GM21423 (cell line): ENCODE measurements around the gene OXSM.

Experiments used
- ATAC-seq: cut with Tn5 transposase; IDR thresholded peaks from one replicate; pipeline ENCODE4 v1.9.1; 2021; ENCODE audit warnings: mild to moderate bottlenecking, moderate library complexity; ENCODE audit not compliant: unreplicated experiment

Gene OXSM

DNA sequence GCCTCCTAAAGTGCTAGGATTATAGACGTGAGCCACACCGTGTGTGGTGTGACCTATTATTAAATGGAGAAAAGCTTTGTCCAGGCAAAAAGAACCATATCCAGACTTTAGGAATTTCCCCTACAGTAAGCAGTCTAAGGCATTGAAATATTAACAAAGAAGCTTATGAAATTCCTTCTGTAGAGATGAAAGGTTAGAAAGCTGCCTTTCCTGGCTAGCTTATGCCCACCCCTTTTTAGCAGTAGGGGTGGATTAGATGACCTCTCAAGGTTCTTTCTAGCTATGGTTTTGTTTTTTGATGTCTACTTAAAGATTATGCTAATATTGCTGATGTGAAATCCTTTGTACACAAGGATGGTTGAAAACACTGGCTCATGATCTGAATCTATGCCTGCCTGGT lies 13.9 kb downstream of the OXSM start:
- ATAC-seq, result no peak

GRCh38 chr3:25804676-25805075 lies 14.8 kb downstream of the OXSM start:
- no peak for ATAC-seq

GRCh38 chr3:25812644-25813043 lies 22.8 kb downstream of the OXSM start:
- ATAC-seq, result no peak

DNA sequence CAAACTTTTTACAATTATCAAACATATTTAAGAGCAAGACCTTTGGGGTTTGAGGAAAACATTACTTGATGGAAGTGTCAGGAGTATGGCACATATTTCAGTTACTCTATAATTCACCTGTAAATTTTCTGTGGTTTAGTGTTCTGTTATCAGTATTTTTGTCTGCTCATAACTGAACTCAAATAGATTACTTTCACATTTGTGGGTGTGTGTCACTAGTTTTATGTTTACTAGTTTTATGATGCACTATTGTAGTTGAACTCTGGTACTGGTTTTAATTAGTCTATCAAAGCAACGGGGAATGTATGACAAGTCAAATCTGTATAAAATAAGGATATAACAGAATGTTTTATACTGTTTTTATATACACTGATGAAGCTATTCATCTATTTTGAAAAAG lies 27.2 kb downstream of the OXSM start:
- no peak for ATAC-seq

- ATAC-seq, result no peak
Observed at GRCh38 chr3:25817638-25818037, 27.7 kb downstream of the OXSM start.

DNA sequence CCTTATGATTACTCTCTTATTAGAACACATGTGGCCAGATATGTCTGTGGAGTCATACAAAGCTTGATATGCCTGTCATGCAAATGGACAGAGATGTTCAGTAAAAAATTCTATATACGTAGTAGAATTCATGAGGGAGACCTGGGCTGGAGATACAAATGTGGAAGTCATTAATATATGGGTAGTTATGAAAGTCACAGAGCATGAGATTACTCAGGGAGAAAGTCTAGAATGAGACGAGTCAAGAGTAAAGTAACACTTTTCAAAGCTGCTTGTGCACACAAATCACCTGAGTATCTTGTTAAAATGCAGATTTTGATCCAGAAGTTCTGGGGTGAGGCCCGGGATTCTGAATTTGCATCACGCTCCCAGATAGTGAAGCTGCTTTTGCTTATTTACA lies 28.4 kb downstream of the OXSM start:
- ATAC-seq, result no peak

GRCh38 chr3:25820366-25820765 lies 30.5 kb downstream of the OXSM start:
- peak; percentile 37 for ATAC-seq

- no peak for ATAC-seq
Observed at GRCh38 chr3:25820816-25821486, 31.1 kb downstream of the OXSM start.

- no peak for ATAC-seq
Observed at GRCh38 chr3:25821746-25822573, 32.1 kb downstream of the OXSM start.

GRCh38 chr3:25823314-25823713 lies 33.4 kb downstream of the OXSM start:
- no peak for ATAC-seq

DNA sequence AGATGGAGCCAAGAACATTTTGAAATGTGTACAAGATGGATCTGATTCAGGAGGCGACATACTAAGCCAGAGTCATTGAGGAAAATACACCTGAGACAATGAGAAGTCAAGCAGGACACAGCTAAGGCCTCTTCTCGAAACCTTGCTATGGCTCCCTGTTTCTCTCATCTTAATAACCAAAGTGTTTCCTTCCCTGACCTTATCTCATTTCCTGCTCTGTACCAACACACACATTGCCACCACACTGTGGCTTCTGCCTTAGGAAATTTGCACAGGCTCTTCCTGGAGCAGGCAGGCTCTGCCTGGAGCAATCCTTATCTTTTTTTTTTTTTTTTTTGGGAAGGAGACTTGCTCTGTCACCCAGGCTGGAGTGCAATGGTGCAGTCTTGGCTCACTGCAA lies 36.6 kb downstream of the OXSM start:
- no peak for ATAC-seq

- no peak for ATAC-seq
Observed at GRCh38 chr3:25830373-25831280, 40.7 kb downstream of the OXSM start.

GRCh38 chr3:25831578-25831977 lies 41.7 kb downstream of the OXSM start:
- no peak for ATAC-seq

DNA sequence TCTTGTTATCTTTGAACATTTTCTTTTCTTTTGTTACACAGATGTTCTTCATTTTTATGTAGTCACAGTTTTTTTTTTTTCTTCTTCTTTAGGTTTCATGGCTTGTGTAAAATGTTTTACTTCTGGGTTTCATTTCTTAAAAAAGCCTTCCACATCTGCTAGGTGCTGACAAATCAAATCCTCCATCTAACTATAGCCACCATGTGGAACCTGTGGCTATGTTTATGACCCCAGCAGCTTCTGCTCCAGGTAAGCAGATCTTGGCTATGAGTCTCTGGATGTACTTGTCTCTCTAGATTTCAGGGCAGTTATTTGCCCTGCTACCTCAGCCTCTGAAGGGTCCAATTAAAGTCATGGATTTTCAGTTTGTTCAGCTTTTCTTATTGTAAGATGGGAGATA lies 44.5 kb downstream of the OXSM start:
- ATAC-seq, result peak; percentile 54

- no peak for ATAC-seq
Observed at GRCh38 chr3:25836579-25836978, 46.7 kb downstream of the OXSM start.

DNA sequence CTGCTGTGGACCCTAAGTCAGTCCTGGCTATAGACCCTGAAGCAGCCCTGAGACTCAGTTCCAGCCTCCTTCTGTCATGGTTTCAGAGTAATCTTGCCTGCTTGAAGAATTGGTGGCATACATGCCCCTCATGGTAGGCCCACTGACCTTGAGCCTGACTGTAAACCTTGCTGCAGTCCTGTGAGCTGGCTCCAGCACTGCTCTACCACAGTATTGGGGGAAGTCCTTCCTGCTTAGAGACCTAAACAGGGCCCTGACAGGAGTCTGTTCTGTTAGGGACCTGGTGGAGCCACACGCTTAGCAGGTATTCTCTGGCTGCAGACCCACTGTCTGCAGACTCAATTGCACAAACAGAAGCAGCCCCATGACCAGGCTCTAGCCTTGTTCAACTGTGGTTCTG lies 47.1 kb downstream of the OXSM start:
- no peak for ATAC-seq

GRCh38 chr3:25840099-25840498 lies 50.2 kb downstream of the OXSM start:
- ATAC-seq, result no peak

- ATAC-seq, result no peak
Observed at GRCh38 chr3:25843332-25843731, 53.4 kb downstream of the OXSM start.
